ENCODE measurements around the gene PAX5. TPM values are rescaled to one million over a fixed set of nuclear protein-coding genes. Genes with fewer than 3 reads are reported as not detected.

Gene PAX5
- total RNA-seq, 1 donor from 2014 or later, result not detected

DNA sequence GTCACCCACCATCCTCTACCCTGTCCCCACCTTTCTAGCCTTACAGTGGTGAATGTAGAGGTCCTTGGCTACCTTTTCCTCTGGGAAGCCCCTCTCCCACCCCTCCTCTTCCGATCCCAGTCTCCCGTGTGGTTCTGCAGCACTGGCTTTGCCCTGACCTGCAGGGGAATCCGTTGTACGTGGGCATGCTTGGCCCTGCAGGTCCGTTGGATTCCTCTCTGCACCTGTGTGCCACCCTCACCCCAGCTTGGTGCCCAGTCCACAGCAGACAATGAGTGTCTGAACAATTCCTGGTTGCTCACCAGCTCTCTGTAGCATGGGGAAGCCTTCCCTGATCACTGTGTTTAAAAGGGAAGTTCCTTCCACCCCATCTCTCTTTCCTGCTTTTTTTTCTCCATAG, 185.1 kb downstream of the PAX5 start:
- no peaks in the 10 kb centered on the region for H3K36me3 ChIP-seq
- no peak overlapping the region for H3K4me3 ChIP-seq
- no peak overlapping the region for H3K27ac ChIP-seq
- H3K27me3 ChIP-seq, result no peaks in the 10 kb centered on the region
- H3K9me3 ChIP-seq, result no peaks in the 10 kb centered on the region
- H3K4me1 ChIP-seq, result no peaks in the 10 kb centered on the region
- TF ChIP-seq, protein P1, sequence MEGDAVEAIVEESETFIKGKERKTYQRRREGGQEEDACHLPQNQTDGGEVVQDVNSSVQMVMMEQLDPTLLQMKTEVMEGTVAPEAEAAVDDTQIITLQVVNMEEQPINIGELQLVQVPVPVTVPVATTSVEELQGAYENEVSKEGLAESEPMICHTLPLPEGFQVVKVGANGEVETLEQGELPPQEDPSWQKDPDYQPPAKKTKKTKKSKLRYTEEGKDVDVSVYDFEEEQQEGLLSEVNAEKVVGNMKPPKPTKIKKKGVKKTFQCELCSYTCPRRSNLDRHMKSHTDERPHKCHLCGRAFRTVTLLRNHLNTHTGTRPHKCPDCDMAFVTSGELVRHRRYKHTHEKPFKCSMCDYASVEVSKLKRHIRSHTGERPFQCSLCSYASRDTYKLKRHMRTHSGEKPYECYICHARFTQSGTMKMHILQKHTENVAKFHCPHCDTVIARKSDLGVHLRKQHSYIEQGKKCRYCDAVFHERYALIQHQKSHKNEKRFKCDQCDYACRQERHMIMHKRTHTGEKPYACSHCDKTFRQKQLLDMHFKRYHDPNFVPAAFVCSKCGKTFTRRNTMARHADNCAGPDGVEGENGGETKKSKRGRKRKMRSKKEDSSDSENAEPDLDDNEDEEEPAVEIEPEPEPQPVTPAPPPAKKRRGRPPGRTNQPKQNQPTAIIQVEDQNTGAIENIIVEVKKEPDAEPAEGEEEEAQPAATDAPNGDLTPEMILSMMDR (IDR thresholded peaks at IDR 0.05), result no peak
- intact Hi-C loops (cut with DNase I), result no loop called here
- DNase-seq (ENCODE audit: low spot score in 2 of 2), result no peak

DNA sequence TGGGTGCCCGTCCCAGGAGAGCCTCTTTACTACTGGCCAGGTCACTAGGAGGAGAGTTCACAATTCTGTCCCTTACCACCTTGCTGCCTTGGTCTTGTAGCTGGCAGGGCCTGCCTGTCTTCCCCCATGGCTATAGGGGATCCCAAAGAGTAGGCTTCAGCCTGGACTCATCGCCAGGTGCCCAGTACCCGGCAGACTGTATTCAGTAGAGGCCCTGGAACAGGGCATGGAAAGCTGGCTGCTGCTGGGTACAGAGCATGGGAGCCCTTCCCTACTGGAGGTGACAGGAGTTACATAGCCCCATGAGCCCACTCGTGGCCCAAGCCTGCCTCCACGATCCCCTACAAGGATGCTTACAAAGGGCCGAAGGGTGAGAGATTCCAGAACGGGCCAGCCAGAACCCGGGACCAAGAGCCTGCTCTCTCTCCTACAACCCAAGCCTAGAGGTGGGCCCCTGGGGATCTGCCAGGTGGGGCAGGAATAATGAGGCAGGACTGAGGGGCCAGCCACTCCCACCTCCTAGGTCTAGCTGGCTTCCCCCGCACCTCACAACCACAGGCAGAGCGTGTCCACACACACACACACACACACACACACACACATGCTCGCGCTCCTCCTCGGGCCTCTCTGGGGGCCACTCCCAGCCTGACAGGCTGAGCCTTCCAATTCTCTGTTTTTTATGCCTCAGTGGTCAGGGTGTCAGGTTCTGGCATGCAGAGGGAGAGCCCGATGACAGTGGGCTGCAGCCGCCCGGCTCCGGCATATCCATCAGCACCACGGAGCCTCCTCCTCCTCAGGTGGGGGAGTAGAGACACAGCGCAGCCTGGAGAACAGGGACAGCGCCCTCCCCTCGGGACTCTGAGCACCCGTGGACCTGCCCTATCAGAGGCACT, 186.0 kb downstream of the PAX5 start:
- intact Hi-C loops (cut with DNase I), result no loop called here
- Histone ChIP-seq H3K4me3 (no peak overlapping the region), H3K4me1 (no peaks in the 10 kb centered on the region), H3K9me3 (no peaks in the 10 kb centered on the region), H3K27ac (no peak overlapping the region), H3K27me3 (no peaks in the 10 kb centered on the region), H3K36me3 (no peaks in the 10 kb centered on the region)
- TF ChIP-seq, protein P1 (IDR thresholded peaks at IDR 0.05), result no peak
- DNase-seq (ENCODE audit: low spot score in 2 of 2), result no peak

DNA sequence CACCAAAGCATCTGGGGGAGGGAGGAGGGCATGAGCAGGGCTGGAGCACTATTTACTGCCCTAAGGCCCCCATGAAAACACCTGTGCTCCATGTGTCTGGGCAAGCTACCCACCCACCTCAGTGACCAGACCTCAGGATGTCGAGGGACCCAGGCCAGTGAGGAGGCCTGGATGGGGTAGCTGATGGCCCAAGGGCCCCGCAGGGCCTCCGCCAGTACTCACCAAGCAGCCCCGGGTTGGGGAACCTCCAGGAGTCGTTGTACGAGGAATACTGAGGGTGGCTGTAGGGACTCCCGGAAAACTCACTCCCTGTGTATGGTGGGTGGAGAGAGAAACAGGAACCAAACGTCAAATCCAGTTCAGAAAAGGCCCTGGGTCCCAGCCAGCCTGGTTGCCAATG, 187.4 kb downstream of the PAX5 start:
- Histone ChIP-seq H3K4me1 (no peaks in the 10 kb centered on the region), H3K9me3 (no peaks in the 10 kb centered on the region), H3K4me3 (no peak overlapping the region), H3K27me3 (no peaks in the 10 kb centered on the region), H3K36me3 (no peaks in the 10 kb centered on the region), H3K27ac (no peak overlapping the region)
- TF ChIP-seq, protein P1 (IDR thresholded peaks at IDR 0.05), result no peak
- intact Hi-C loops (cut with DNase I), result no loop called here
- no peak for DNase-seq (ENCODE audit: low spot score in 2 of 2)

DNA sequence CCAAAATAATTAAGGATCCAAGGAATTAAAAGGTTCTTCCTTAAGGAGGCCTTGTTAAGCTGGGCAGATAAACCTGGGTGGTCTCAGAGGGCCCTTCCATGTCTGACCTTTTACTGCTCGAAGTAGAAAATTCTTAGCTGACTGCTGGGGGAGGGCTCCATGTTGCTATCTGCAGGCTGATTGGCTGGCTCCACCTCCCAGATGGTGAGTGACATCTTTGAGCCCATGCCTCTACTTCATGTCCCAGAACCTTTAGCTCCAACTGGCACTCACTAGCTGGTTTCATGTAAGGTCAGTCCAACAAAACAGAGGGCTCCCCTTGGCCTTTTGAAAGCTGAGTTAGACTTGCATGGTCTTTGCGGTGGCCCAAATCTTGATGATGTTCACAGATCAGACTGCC, 188.2 kb downstream of the PAX5 start:
- no peak for DNase-seq (ENCODE audit: low spot score in 2 of 2)
- H3K9me3 ChIP-seq, result no peaks in the 10 kb centered on the region
- no peaks in the 10 kb centered on the region for H3K27me3 ChIP-seq
- intact Hi-C loops (cut with DNase I), result no loop called here
- H3K4me3 ChIP-seq, result no peak overlapping the region
- no peaks in the 10 kb centered on the region for H3K36me3 ChIP-seq
- H3K27ac ChIP-seq, result no peak overlapping the region
- H3K4me1 ChIP-seq, result no peaks in the 10 kb centered on the region
- TF ChIP-seq, protein P1 (IDR thresholded peaks at IDR 0.05), result no peak

DNA sequence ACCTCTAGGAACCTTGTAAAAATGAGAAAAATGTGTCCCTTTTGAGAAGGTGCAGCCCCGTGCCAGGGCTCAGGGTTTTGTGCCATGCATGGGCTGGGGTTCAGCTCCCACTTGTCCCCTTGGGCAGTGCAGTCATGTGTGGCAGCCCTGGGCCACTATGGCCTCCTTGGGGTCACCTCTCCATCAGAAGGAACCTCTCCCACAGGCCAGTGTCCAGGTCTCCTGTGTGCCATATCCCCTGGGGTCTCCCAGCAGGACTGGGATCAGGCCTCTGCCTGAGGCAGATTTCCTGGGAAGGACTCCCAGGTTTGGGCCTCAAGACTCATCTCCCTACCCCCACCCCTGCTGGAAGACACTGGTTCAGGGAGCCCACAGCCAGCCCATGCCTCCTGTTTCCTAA, 189.1 kb downstream of the PAX5 start:
- no peaks in the 10 kb centered on the region for H3K36me3 ChIP-seq
- no peak overlapping the region for H3K27ac ChIP-seq
- no peak overlapping the region for H3K4me3 ChIP-seq
- H3K9me3 ChIP-seq, result no peaks in the 10 kb centered on the region
- intact Hi-C loops (cut with DNase I), result no loop called here
- H3K4me1 ChIP-seq, result no peaks in the 10 kb centered on the region
- TF ChIP-seq, protein P1 (IDR thresholded peaks at IDR 0.05), result no peak
- H3K27me3 ChIP-seq, result no peaks in the 10 kb centered on the region
- no peak for DNase-seq (ENCODE audit: low spot score in 2 of 2)

Data from ascending aorta (tissue), 2 donors.